Heart right ventricle (tissue), 16 donors: ENCODE results near the gene JPT1. TPM values are rescaled to one million over a fixed set of nuclear protein-coding genes. Genes with fewer than 3 reads are reported as not detected.

Source experiments
- ATAC-seq, 8 donors: fragments of 200-7000 bp; cut with Tn5 transposase; one replicate each; pipeline ENCODE4 v1.9.1; 2020; ENCODE audit warnings: mild to moderate bottlenecking in 8 of 8, moderate library complexity in 8 of 8, moderate number of reproducible peaks in 1 of 8
- DNase-seq, 2 donors: peaks; one replicate each; pipeline ENCODE4 v3.0.0-alpha.2; 2020
- H3K27ac ChIP-seq, 10 donors: fragments of 200-600 bp; sonication (generic) in 2 of 10; one replicate each; pipeline versions ENCODE4 v1.5.0 to v1.8.0; 2020 to 2022; ENCODE audit warnings: mild to moderate bottlenecking in 3 of 10
- H3K27me3 ChIP-seq, 7 donors: fragments of 200-600 bp; one replicate each; pipeline ENCODE4 v1.8.0; 2021 to 2022; ENCODE audit warnings: mild to moderate bottlenecking in 2 of 7
- H3K36me3 ChIP-seq, 9 donors: fragments of 200-600 bp; sonication (generic) in 1 of 9; one replicate each; pipeline versions ENCODE4 v1.5.0 to v1.8.0; 2020 to 2022; ENCODE audit warnings: mild to moderate bottlenecking in 2 of 9
- H3K4me1 ChIP-seq, 9 donors: fragments of 200-600 bp; sonication (generic) in 1 of 9; one replicate each; pipeline versions ENCODE4 v1.5.0 to v1.8.0; 2020 to 2022; ENCODE audit warnings: mild to moderate bottlenecking in 4 of 9
- H3K4me3 ChIP-seq, 10 donors: fragments of 200-600 bp; sonication (generic) in 2 of 10; one replicate each; pipeline versions ENCODE4 v1.5.0 to v1.8.0; 2020 to 2022; ENCODE audit warnings: mild to moderate bottlenecking in 7 of 10, moderate library complexity in 2 of 10
- H3K9me3 ChIP-seq, 11 donors: fragments of 200-600 bp in 10 of 11; sonication (generic) in 2 of 11; one replicate each; pipeline versions ENCODE4 v1.5.0 to v1.8.0; 2013 to 2022; ENCODE audit warnings: mild to moderate bottlenecking in 2 of 11, control low read depth in 1 of 11, moderate library complexity in 1 of 11
- WGBS, 2 donors: extraction: QIAGEN DNeasy Blood & Tissue Kit; methylation state at CpG; one replicate each; pipeline ENCODE4 v1.1.7; 2013; ENCODE audit warnings: inconsistent platforms in 1 of 2; 5-methylcytosine and 5-hydroxymethylcytosine counted together
- intact Hi-C, 10 donors: fragments of 100-400 bp; cut with DNase I; formaldehyde crosslinking; loops; one replicate each; pipeline versions ENCODE4 v1.11.1 to v1.14.2; 2022
- polyA plus RNA-seq, 2 donors: library from polyadenylated mRNA; stranded (reverse); fragments of 200-250 nt; gene quantifications; one replicate each; pipeline ENCODE4 v1.2.3, GENCODE V29; 2013
- total RNA-seq, 10 donors: library from RNA; stranded (reverse); fragmentation: NEBNext Ultra II Directional in 3 of 10; extraction: Animal tissue kit (Norgen Biotek cat#: 25700) in 3 of 10; gene quantifications; one replicate each; pipeline versions ENCODE4 v1.2.1 to v1.2.4, GENCODE V29; 2021 to 2023
- TF ChIP-seq, protein P1 (sequence below), 9 donors: fragments of 200-600 bp; sonication (generic) in 2 of 9; IDR thresholded peaks; one replicate each; pipeline versions ENCODE4 v1.5.0 to v1.8.0; 2021 to 2022; ENCODE audit warnings: antibody characterized with exemption in 9 of 9, mild to moderate bottlenecking in 5 of 9, moderate library complexity in 1 of 9
- donor health status: Arrhythmogenic right ventricular cardiomyopathy.
- donor health status: ischemic (EF 13 %, LVEDD 7.1; RV severe dilation, severe dysfunction).
- donor health status: healthy with polysubstance abuse.
- donor health status: DM: no; HTN: yes; CAD: no.
- donor health status: DM: no; HTN: no; CAD: no.
- donor health status: ischemic (EF 25% LVEDD 6.9; RV normal size, moderate dysfunction).
- donor health status: ischemic (EF 25% LVEDD 5.7; RV mildly dilated, moderate dysfunction).
- donor health status: healthy.
- donor health status: DM: yes; HTN: yes; CAD: no.
- donor health status: Ischemic cardiomyopathy.
- donor health status: ischemic (EF 35%, LVEDD 5.7; RV mildly dilated, moderate dysfunction).
- donor health status: nonischemic (EF 11% LVEDD 7.7; RV severe dilation, severe dysfunction).
- donor health status: DM: yes; HTN: yes; CAD: no.
- donor health status: PGD.
- donor health status: ischemic (EF 29% LVEDD 5.4; RV normal size, mild dysfunction).
- donor health status: nonischemic (EF 23%, LVEDD 6.1; RV moderate dilation, normal function).

JPT1 gene
- total and polyA plus RNA-seq, 12 donors = 6.7 to 61.6 (median 14.7) TPM

DNA sequence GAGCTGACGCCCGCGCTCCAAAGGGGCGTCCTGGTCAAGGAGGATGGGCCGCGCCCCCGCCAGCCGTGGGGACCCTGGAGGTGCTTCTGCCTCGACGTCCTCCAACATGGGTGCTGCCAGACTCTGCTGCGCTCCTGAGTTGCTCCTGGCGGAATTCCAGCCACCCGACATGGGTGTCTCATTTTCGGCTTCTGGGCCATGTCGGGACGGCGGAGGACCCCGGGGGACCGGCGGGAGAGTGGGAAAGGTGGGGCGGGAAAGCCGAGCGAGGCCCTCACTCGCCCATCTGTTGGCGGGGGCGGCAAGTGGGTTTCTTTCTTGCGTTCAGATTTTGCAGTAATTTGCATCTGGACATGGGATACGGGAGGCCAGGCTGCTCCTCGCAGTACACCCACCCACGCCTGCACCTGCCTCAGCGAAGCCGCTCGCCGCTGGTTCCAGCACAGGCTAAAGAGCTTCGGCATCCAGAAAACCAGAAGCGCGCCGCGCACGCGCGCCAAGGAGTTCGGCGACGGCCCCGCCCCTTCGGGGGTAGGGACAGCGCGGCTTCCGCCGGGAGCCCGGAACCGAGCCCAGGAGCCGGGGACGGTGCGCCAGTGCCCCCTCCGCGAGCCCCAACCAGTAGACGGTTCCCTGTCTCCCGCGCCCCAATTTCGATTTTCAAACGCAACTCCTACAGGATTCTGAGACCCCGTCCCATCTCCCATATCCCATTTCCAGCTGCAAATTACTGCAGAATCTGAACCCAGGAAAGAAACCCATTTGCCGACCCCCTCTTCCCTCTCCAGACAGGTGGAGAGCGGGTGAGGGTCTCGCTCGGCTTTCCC lies 44.7 kb downstream of the JPT1 start, which contains the start of gene ARMC7:
TSS of gene ARMC7 (plus strand) at position 563 of the 827 bp plus-strand sequence. CDS start 320 bp downstream, outside the sequence.
- H3K36me3 ChIP-seq = peaks cover 0 to 11% (median 0%) of the 10 kb centered on the region in 9 donors
- peak within 1 kb of the TSS; percentile 68 to 96 (median 86) for H3K4me3 ChIP-seq
- peaks cover 5 to 52% (median 31%) of the 10 kb centered on the region in 9 donors for H3K4me1 ChIP-seq
- ATAC-seq (peak; percentile 87 to 91 (median 90)), DNase-seq (peak; percentile 90 to 95)
- TF ChIP-seq, protein P1, sequence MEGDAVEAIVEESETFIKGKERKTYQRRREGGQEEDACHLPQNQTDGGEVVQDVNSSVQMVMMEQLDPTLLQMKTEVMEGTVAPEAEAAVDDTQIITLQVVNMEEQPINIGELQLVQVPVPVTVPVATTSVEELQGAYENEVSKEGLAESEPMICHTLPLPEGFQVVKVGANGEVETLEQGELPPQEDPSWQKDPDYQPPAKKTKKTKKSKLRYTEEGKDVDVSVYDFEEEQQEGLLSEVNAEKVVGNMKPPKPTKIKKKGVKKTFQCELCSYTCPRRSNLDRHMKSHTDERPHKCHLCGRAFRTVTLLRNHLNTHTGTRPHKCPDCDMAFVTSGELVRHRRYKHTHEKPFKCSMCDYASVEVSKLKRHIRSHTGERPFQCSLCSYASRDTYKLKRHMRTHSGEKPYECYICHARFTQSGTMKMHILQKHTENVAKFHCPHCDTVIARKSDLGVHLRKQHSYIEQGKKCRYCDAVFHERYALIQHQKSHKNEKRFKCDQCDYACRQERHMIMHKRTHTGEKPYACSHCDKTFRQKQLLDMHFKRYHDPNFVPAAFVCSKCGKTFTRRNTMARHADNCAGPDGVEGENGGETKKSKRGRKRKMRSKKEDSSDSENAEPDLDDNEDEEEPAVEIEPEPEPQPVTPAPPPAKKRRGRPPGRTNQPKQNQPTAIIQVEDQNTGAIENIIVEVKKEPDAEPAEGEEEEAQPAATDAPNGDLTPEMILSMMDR (IDR thresholded peaks at IDR 0.05) = no peak
- peak within 1 kb of the TSS; percentile 35 to 91 (median 86) for H3K27ac ChIP-seq
- H3K27me3 ChIP-seq = no peaks in the 10 kb centered on the region
- H3K9me3 ChIP-seq = no peaks in the 10 kb centered on the region
- intact Hi-C loops = loop anchor here (5.0 to 10.0 kb wide), 15 partner anchors 32 to 305 kb away; partner anchors contain the start of genes NUP85 (in 3 of the 10), GRB2 (in 2 of the 10), JPT1 (in 2 of the 10) and SUMO2 (in 2 of the 10)
- 0 to 1% methylated on average over 66 to 68 of the region's 68 CpGs for WGBS, 2 donors

DNA sequence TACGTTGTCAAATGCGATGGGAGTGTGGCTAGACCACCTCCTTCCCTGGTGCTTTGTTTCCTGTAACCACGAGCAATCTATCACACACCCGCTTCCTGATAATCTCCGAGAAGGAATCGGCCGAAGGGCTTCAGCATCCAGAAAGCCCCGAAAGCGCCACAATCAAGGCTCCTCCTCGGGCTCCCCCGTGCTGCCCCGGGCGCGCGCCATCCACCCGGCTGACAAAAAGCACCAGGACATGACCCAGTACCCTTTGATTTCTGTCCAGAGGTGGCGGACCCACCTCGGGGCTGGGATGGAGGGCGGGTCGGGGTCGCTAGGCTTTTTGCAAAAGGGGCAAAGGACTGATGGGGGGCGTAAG lies 45.3 kb downstream of the JPT1 start:
- peak overlapping the region; percentile 68 to 96 (median 86) for H3K4me3 ChIP-seq
- H3K4me1 ChIP-seq = peaks cover 5 to 46% (median 26%) of the 10 kb centered on the region in 9 donors
- no peaks in the 10 kb centered on the region for H3K9me3 ChIP-seq
- DNase-seq = no peak
- TF ChIP-seq, protein P1 (IDR thresholded peaks at IDR 0.05) = no peak
- H3K36me3 ChIP-seq = peaks cover 0 to 15% (median 0%) of the 10 kb centered on the region in 9 donors
- peak in 1 of 8 donors; percentile 1 for ATAC-seq
- H3K27ac ChIP-seq = peak overlapping the region in 4 of 10 donors; percentile 86 to 91 (median 88)
- intact Hi-C loops = loop anchor here in 2 of 10 donors (5.0 to 10.0 kb wide), 3 partner anchors 37 to 296 kb away; partner anchors contain the start of genes ATP5PD (in 1 of the 2), GRB2 (in 1 of the 2) and KCTD2 (in 1 of the 2)
- H3K27me3 ChIP-seq = no peaks in the 10 kb centered on the region
- whole genome bisulfite sequencing, 2 donors = 9 to 11% methylated on average over 22 of the region's 22 CpGs

DNA sequence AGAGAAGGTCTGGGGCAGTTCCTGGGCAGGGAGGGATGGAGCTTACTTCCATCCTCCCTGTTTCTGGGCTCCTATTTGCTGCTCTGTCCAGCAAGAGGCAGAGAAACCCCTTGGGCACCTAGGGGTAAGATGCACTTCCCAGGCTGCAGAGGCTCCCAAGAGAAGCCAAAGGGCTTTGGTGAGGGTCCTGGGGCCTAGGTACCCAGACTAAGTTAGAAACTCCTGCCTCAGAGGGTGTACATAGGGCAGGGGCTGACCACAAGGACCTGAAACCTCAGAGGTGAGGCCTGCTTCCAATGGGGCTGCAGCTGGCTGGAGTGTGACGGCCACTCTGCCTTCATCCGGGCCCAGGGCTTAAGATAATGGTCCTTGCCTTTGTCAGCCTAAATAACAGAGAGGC lies 46.1 kb downstream of the JPT1 start:
- Histone ChIP-seq H3K9me3 (no peaks in the 10 kb centered on the region), H3K4me3 (no peak overlapping the region), H3K27me3 (no peaks in the 10 kb centered on the region), H3K4me1 (peaks cover 4 to 44% (median 21%) of the 10 kb centered on the region in 9 donors), H3K27ac (no peak overlapping the region), H3K36me3 (peaks cover 0 to 16% (median 0%) of the 10 kb centered on the region in 9 donors)
- no peak for ATAC-seq
- intact Hi-C loops = loop anchor here in 2 of 10 donors (5.0 to 10.0 kb wide), 3 partner anchors 36 to 297 kb away; partner anchors contain the start of genes ATP5PD (in 1 of the 2), GRB2 (in 1 of the 2) and KCTD2 (in 1 of the 2)
- no peak for DNase-seq
- 78 to 79% methylated on average over 2 of the region's 2 CpGs for WGBS, 2 donors
- TF ChIP-seq, protein P1 (IDR thresholded peaks at IDR 0.05) = no peak
